Naive thymus-derived CD4-positive, alpha-beta T cell (primary cell): ENCODE results near the gene PIGV. TPM values are rescaled to one million over a fixed set of nuclear protein-coding genes. Genes with fewer than 3 reads are reported as not detected.

Experiments
- ATAC-seq: fragments of 150-1000 bp; cut with Tn5 transposase; 2 replicates; pipeline ENCODE4 v1.10.0; 2021; ENCODE audit warnings: mild to moderate bottlenecking, moderate library complexity
- CTCF ChIA-PET: fragments of 350-600 bp; sonication (Branson Sonifier 250); formaldehyde crosslinking; loops from one replicate; lab custom pipeline; 2021; ENCODE audit warnings: antibody characterized with exemption; lab: Charles Lee
- POLR2A ChIA-PET: fragments of 350-600 bp; sonication (Branson Sonifier 250); formaldehyde crosslinking; loops from one replicate; lab custom pipeline; 2021; ENCODE audit warnings: antibody characterized with exemption, inconsistent platforms; lab: Charles Lee
- DNase-seq, 9 donors: peaks; one replicate each; pipeline versions ENCODE4 v3.0.0 to v3.0.0-alpha.2; 2020 to 2022; ENCODE audit warnings: mixed read lengths in 1 of 9
- H3K27ac ChIP-seq: one replicate; pipeline ENCODE4 v1.7.0; 2013; ENCODE audit warnings: mild to moderate bottlenecking, low read depth, low read length, moderate library complexity
- H3K27me3 ChIP-seq, 2 donors: one replicate each; pipeline ENCODE4 v1.7.0; 2013; ENCODE audit warnings: low read length in 2 of 2, mild to moderate bottlenecking in 2 of 2, moderate library complexity in 2 of 2; ENCODE audit not compliant: control insufficient read depth in 2 of 2, insufficient read depth in 2 of 2
- H3K36me3 ChIP-seq, 3 experiments: 1 replicate in 2 of 3; 2 replicates in 1 of 3; pipeline ENCODE4 v1.7.0; 2013; ENCODE audit warnings: low read length in 3 of 3, mild to moderate bottlenecking in 3 of 3, moderate library complexity in 1 of 3; ENCODE audit not compliant: insufficient read depth in 3 of 3, control insufficient read depth in 2 of 3
- H3K4me1 ChIP-seq, 2 donors: one replicate each; pipeline ENCODE4 v1.7.0; 2013; ENCODE audit warnings: low read length in 2 of 2, mild to moderate bottlenecking in 2 of 2, moderate library complexity in 1 of 2; ENCODE audit not compliant: control insufficient read depth in 2 of 2, insufficient read depth in 2 of 2
- H3K4me3 ChIP-seq: 2 replicates; pipeline ENCODE4 v1.7.0; 2013; ENCODE audit warnings: mild to moderate bottlenecking, low read length
- H3K9me3 ChIP-seq, 3 experiments: 1 replicate in 2 of 3; 2 replicates in 1 of 3; pipeline ENCODE4 v1.7.0; 2013; ENCODE audit warnings: low read length in 3 of 3; ENCODE audit not compliant: control insufficient read depth in 2 of 3
- H3K27ac Mint-ChIP-seq, 9 donors: one replicate each; pipeline ENCODE4 v1.8.0; 2020 to 2022; ENCODE audit warnings: mixed read lengths in 9 of 9, mild to moderate bottlenecking in 8 of 9, moderate library complexity in 5 of 9, inconsistent platforms in 2 of 9
- H3K27me3 Mint-ChIP-seq, 5 donors: one replicate each; pipeline ENCODE4 v1.8.0; 2021 to 2022; ENCODE audit warnings: mixed read lengths in 5 of 5, mild to moderate bottlenecking in 1 of 5
- H3K36me3 Mint-ChIP-seq, 5 donors: one replicate each; pipeline ENCODE4 v1.8.0; 2020 to 2022; ENCODE audit warnings: mixed read lengths in 5 of 5, mild to moderate bottlenecking in 3 of 5, inconsistent platforms in 1 of 5
- H3K4me1 Mint-ChIP-seq, 7 donors: one replicate each; pipeline ENCODE4 v1.8.0; 2020 to 2022; ENCODE audit warnings: mixed read lengths in 7 of 7, mild to moderate bottlenecking in 3 of 7, inconsistent platforms in 1 of 7
- H3K4me3 Mint-ChIP-seq, 10 donors: one replicate each; pipeline ENCODE4 v1.8.0; 2020 to 2022; ENCODE audit warnings: mild to moderate bottlenecking in 10 of 10, mixed read lengths in 10 of 10, moderate library complexity in 6 of 10, inconsistent platforms in 2 of 10
- H3K9me3 Mint-ChIP-seq, 11 donors: one replicate each; pipeline ENCODE4 v1.8.0; 2020 to 2022; ENCODE audit warnings: mixed read lengths in 11 of 11, mild to moderate bottlenecking in 4 of 11, inconsistent platforms in 1 of 11, moderate library complexity in 1 of 11
- intact Hi-C, 2 donors: fragments of 100-400 bp; cut with micrococcal nuclease; formaldehyde crosslinking; loops; one replicate each; pipeline ENCODE4 v1.15.1; 2023
- polyA plus RNA-seq, 2 donors: library from polyadenylated mRNA; unstranded; fragments of 300-500 nt; fragmentation: Illumina TruSeq; gene quantifications; one replicate each; pipeline ENCODE4 v1.2.3, GENCODE V29; 2021
- total RNA-seq, 6 experiments: library from RNA in 5 of 6; stranded (reverse) in 5 of 6; gene quantifications; 1 replicate in 5 of 6; 2 replicates in 1 of 6; pipeline ENCODE4 v1.2.3 and lab custom pipeline; 2021 to 2026

The PIGV gene
- total and polyA plus RNA-seq, 7 experiments from 2014 or later: 7.0 to 17.9 (median 14.8) TPM

DNA sequence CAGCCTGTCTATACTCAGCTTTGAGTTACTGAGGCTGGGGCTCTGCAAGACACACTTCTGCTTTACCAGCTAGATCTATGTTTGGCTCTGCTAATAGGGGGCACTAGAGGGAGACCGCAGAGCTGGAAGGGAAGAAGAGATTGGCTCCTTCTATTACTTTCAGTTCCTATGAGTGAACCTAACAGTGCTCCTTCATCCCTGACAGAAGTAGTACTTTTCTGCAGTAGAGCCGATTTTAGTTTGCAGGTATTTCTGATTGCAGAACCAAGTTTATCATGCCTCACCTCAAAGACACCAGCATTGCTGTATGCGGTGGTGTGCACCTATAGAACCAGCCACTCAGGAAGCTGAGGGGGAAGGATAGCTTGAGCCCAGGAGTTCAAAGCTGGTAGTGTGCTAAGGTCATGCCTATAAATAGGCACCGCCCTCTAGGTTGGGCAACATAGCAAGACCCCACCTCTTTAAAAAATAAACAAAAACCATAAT, 33.1 kb downstream of the PIGV start:
- H3K27me3 Mint-ChIP-seq: no peaks in the 10 kb centered on the region
- DNase-seq: peak in 7 of 9 donors; percentile 41 to 61 (median 52)
- ATAC-seq: peak; percentile 100
- Histone ChIP-seq H3K4me3 (peak overlapping the region; percentile 51), H3K9me3 (no peaks in the 10 kb centered on the region), H3K27ac (peak overlapping the region; percentile 54), H3K36me3 (no peaks in the 10 kb centered on the region), H3K4me1 (peaks cover 12 to 22% of the 10 kb centered on the region in 2 donors), H3K27me3 (no peaks in the 10 kb centered on the region)
- intact Hi-C loops: loop anchor here in 1 of 2 donors (1.0 to 2.0 kb wide), 3 partner anchors 11 to 58 kb away; no protein-coding TSS in a partner anchor
- peak overlapping the region; percentile 55 to 86 (median 82) for H3K4me3 Mint-ChIP-seq
- H3K36me3 Mint-ChIP-seq: no peaks in the 10 kb centered on the region
- H3K4me1 Mint-ChIP-seq: peaks cover 23 to 38% (median 29%) of the 10 kb centered on the region in 7 donors
- ChIA-PET CTCF (interaction anchor here (0.5 to 2.3 kb wide), 14 partner anchors 10 to 279 kb away, joined by 3 to 20 read pairs (median 4); no protein-coding TSS in a partner anchor), POLR2A (interaction anchor here (0.8 to 2.3 kb wide), 7 partner anchors 10 to 44 kb away, joined by 3 to 34 read pairs (median 5); no protein-coding TSS in a partner anchor)
- H3K27ac Mint-ChIP-seq: peak overlapping the region; percentile 60 to 92 (median 87)
- H3K9me3 Mint-ChIP-seq: no peaks in the 10 kb centered on the region

DNA sequence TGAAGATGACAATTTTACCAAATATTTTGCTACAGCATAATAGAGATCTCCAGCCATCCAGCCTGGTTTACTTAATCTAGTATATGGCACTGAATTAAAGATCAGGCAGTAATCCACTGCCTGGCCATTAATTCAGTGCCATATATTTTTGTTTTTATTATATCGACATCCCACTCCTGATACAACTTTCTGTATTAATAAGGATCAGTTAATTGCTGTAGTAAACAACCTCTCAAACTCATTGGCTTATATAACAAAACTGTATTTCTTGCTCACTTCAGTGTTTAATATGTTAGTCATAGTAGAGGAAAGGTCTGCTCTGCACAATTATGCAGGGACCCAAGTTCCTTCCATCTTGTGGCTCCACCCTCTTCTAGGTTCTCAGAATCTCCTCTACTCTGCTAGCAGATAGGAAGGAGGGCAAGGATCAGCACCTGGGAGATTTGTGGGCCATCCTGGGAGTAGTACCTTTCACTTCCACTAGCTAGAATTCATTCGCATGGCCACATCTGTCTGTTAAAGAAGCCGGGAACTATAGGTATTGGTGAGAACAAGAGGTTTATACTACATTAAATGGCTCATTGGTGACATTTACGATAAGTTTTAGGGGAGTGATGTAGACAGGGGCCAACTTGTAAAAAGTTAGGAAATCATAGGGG, 35.1 kb downstream of the PIGV start:
- H3K27me3 Mint-ChIP-seq: no peaks in the 10 kb centered on the region
- intact Hi-C loops: no loop called here
- POLR2A ChIA-PET: interaction anchor here (0.7 to 1.2 kb wide), 2 partner anchors 10 to 1333 kb away, joined by 3 to 6 read pairs; no protein-coding TSS in a partner anchor

DNA sequence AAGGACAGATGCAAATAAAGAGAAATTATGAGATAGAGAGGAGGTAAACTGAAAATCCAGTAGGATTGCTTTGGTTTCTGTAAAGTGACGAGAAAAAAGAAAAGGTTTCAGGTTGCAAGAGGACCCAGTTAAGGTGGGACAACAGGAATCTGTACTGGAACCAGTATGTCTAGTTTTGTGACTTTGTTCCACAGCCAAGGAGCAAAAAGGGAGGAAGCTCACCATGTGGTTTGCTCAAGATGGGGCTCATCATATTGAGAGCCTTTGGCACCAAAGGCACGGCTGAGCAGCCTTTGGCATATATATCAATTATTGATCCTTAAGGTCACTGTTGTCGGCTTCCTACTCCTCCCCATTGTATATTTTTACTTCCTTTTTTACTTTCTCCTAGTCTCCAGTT, 37.0 kb downstream of the PIGV start:
- H3K36me3 ChIP-seq: no peaks in the 10 kb centered on the region
- Mint-ChIP-seq H3K4me1 (peaks cover 42 to 67% (median 60%) of the 10 kb centered on the region in 7 donors), H3K36me3 (peaks cover 0 to 19% (median 0%) of the 10 kb centered on the region in 5 donors), H3K27ac (peak overlapping the region in 8 of 9 donors; percentile 32 to 96 (median 92)), H3K9me3 (no peaks in the 10 kb centered on the region), H3K27me3 (no peaks in the 10 kb centered on the region), H3K4me3 (peak overlapping the region in 7 of 10 donors; percentile 32 to 94 (median 93))
- ATAC-seq (no peak), DNase-seq (no peak)
- ChIA-PET POLR2A (interaction anchor here (0.5 to 2.0 kb wide), 5 partner anchors 9 to 353 kb away, joined by 3 to 9 read pairs (median 4); partner anchors contain the start of gene HMGN2), CTCF (interaction anchor here (0.8 to 1.5 kb wide), 5 partner anchors 9 to 127 kb away, joined by 3 to 7 read pairs (median 3); no protein-coding TSS in a partner anchor)
- H3K4me1 ChIP-seq: peaks cover 40 to 49% of the 10 kb centered on the region in 2 donors
- no peak overlapping the region for H3K4me3 ChIP-seq
- no peaks in the 10 kb centered on the region for H3K27me3 ChIP-seq
- no peaks in the 10 kb centered on the region for H3K9me3 ChIP-seq
- H3K27ac ChIP-seq: peak overlapping the region; percentile 98
- intact Hi-C loops: no loop called here

More for the DNA sequence above, 35.1 kb downstream of the PIGV start:
- ATAC-seq (no peak), DNase-seq (no peak)
- H3K4me1 Mint-ChIP-seq: peaks cover 28 to 48% (median 41%) of the 10 kb centered on the region in 7 donors
- H3K27ac ChIP-seq: no peak overlapping the region
- no peaks in the 10 kb centered on the region for H3K9me3 ChIP-seq
- no peak overlapping the region for H3K4me3 ChIP-seq
- peak overlapping the region in 7 of 9 donors; percentile 23 to 92 (median 66) for H3K27ac Mint-ChIP-seq
- CTCF ChIA-PET: interaction anchor here (0.7 to 2.0 kb wide), 4 partner anchors 9 to 576 kb away, joined by 3 to 14 read pairs (median 3); no protein-coding TSS in a partner anchor
- peaks cover 23 to 32% of the 10 kb centered on the region in 2 donors for H3K4me1 ChIP-seq
- peak overlapping the region in 4 of 10 donors; percentile 12 to 72 (median 18) for H3K4me3 Mint-ChIP-seq
- peaks cover 0 to 5% (median 0%) of the 10 kb centered on the region in 5 donors for H3K36me3 Mint-ChIP-seq
- no peaks in the 10 kb centered on the region for H3K36me3 ChIP-seq
- no peaks in the 10 kb centered on the region for H3K9me3 Mint-ChIP-seq
- no peaks in the 10 kb centered on the region for H3K27me3 ChIP-seq

DNA sequence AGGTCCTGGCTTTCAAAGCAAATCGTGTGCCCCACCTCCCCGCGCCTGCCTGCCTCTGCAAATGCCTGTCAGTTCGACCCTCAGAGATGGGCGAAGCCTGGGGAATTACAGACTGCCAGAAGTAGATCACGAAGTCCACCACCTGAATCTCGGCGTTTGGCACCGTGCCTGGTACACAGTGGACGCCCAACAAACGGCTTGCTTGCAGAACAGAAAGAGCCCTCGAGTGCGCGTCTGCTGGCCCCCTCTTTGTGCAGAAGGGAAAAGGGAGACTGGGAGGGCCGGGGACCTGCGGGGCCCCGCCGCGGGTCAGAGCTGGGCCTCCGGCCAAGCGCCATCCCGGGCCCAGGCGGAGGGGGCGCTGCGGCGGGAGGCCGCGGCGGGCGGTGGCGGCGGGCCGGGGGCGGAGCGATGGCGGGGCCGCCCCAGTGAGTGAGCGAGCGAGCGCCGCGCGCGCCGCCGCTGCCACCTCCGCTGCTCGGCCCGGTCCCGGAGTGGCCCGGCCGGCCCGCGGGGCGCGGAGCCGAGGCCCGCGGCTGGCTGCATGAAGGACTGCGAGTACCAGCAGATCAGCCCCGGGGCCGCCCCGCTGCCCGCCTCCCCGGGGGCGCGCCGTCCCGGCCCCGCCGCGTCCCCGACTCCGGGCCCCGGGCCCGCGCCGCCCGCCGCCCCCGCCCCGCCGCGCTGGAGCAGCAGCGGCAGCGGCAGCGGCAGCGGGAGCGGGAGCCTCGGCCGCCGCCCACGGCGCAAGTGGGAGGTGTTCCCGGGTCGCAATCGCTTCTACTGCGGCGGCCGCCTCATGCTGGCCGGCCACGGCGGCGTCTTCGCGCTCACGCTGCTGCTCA, 38.7 kb downstream of the PIGV start, which contains the start of gene ZDHHC18:
Gene ZDHHC18 (plus strand): TSS at position 428 of the 845 bp plus-strand sequence. CDS start 117 bp downstream, at position 545.
- Mint-ChIP-seq H3K27me3 (no peaks in the 10 kb centered on the region), H3K36me3 (peaks cover 0 to 24% (median 0%) of the 10 kb centered on the region in 5 donors), H3K4me1 (peaks cover 37 to 70% (median 64%) of the 10 kb centered on the region in 7 donors), H3K9me3 (no peaks in the 10 kb centered on the region), H3K27ac (peak within 1 kb of the TSS; percentile 93 to 100 (median 98)), H3K4me3 (peak within 1 kb of the TSS; percentile 89 to 99 (median 93))
- ChIA-PET CTCF (interaction anchor here (0.7 to 1.0 kb wide), 2 partner anchors 42 to 224 kb away, joined by 3 read pairs; no protein-coding TSS in a partner anchor), POLR2A (interaction anchor here (1.5 kb wide), 1 partner anchor 355 kb away, joined by 3 read pairs; the partner anchor contains the start of gene HMGN2)
- H3K27me3 ChIP-seq: no peaks in the 10 kb centered on the region
- DNase-seq (peak; percentile 56 to 91 (median 77)), ATAC-seq (peak; percentile 96)
- H3K4me1 ChIP-seq: peaks cover 39 to 42% of the 10 kb centered on the region in 2 donors
- peak within 1 kb of the TSS; percentile 86 for H3K4me3 ChIP-seq
- peaks cover 0 to 2% (median 0%) of the 10 kb centered on the region in 3 experiments for H3K36me3 ChIP-seq
- peak within 1 kb of the TSS; percentile 98 for H3K27ac ChIP-seq
- H3K9me3 ChIP-seq: no peaks in the 10 kb centered on the region
- intact Hi-C loops: loop anchor here in 1 of 2 donors (1.0 to 2.0 kb wide), 2 partner anchors 39 to 64 kb away; partner anchors contain the start of gene GPN2

DNA sequence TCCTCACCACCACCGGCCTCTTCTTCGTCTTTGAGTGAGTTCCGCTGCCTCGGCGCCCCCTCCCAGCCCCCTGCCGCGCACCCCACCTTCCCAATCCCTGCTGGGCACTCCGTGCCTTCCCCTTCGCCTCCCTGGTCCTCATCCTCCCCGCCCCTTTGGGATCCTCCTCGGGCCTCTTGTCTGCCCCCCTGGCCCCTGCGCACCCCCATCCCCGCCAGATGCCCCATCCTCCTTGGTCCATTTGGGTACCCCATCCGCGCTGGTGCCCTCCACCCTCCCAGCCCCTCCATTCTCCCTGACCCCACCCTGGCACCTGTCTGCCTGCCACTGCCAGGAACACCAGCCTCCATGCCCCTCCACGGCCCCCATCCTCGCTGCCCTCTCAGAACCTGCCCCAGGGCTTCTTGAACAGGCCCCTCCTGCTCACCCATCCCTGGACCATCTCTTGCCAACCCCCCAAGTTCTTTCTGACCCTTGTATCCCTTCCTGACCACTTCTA, 39.4 kb downstream of the PIGV start:
- Mint-ChIP-seq H3K27me3 (no peaks in the 10 kb centered on the region), H3K4me1 (peaks cover 42 to 75% (median 70%) of the 10 kb centered on the region in 7 donors), H3K36me3 (peaks cover 0 to 29% (median under 1%) of the 10 kb centered on the region in 5 donors), H3K9me3 (no peaks in the 10 kb centered on the region), H3K4me3 (peak overlapping the region; percentile 87 to 99 (median 92)), H3K27ac (peak overlapping the region; percentile 90 to 100 (median 98))
- intact Hi-C loops: loop anchor here in 1 of 2 donors (2.0 kb wide), 1 partner anchor 64 kb away; the partner anchor contains the start of gene GPN2
- Histone ChIP-seq H3K27me3 (no peaks in the 10 kb centered on the region), H3K27ac (peak overlapping the region; percentile 87), H3K36me3 (peaks cover 0 to 8% (median 0%) of the 10 kb centered on the region in 3 experiments), H3K9me3 (no peaks in the 10 kb centered on the region), H3K4me1 (peaks cover 40 to 48% of the 10 kb centered on the region in 2 donors), H3K4me3 (peak overlapping the region; percentile 64)
- ATAC-seq (no peak), DNase-seq (no peak)
- CTCF ChIA-PET: no interaction called here
- POLR2A ChIA-PET: no interaction called here
